Measurements from ENCODE around the gene PADI2.

Gene PADI2

GRCh38 chr1:17053685-17054410 is 65.4 kb downstream of the PADI2 start, which contains the start of gene SDHB:
SDHB (minus strand) TSS chr1:17054032; CDS start chr1:17054019, 13 bp downstream.
- DNase-seq (ENCODE audit: low spot score): peak; percentile 97

GRCh38 chr1:17053086-17053684 is 66.1 kb downstream of the PADI2 start:
- no peak for DNase-seq (ENCODE audit: low spot score)

DNA sequence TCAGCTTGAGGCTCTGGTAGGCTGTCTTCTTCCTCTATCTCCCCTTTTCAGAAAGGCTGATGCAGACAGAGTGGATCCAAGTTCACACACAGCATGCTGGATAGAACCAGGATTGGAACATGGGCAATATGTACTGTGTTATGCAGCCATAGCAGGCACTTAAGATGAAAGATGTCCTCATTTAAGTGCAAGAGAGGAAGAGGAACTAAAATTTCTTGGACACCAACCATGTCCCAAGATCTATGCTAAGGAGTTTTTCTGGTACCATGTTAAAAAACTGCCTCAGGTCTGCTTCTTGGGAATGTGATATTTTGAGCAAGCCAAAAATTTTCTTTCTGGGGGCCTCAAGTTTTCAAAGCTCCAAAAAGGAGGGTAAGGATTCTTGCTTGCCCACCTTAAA is 66.6 kb downstream of the PADI2 start:
- no peak for DNase-seq (ENCODE audit: low spot score)

GRCh38 chr1:17052038-17052437 is 67.2 kb downstream of the PADI2 start:
- DNase-seq (ENCODE audit: low spot score): no peak

GRCh38 chr1:17047924-17048323 is 71.3 kb downstream of the PADI2 start:
- no peak for DNase-seq (ENCODE audit: low spot score)

GRCh38 chr1:17046334-17046657 is 73.0 kb downstream of the PADI2 start:
- no peak for DNase-seq (ENCODE audit: low spot score)

DNA sequence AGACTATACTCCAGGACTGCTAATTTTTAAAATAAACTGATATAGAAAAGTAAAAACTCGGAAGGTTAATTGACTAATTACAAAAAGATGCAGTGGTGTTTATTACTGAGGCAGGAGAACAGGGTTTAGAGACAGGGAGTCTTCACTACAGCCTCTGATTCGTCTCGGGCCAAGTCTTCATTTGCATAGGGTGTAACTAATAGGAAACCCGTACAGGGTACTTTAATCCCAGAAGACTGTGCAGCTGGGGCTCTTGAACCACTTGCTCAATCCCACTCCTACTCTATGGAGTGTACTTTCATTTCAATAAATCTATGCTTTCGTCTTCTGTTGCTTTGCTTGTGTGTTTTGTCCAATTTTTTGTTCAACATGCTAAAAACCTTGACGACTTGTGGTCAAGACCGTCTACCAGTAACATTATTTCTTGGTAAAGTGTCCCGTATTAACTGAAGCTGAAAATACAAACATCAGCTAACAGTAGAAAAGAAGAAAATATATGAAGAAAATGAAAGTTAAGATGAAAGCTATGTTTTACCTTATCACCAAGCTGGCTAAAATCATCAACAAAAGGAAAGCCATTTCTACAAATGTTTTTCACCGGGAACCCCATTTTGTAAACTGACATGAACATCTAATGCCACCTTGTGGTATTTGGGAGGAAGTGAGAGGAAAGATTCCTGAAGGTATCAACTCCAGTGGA is 73.5 kb downstream of the PADI2 start:
- DNase-seq (ENCODE audit: low spot score): peak; percentile 46

GRCh38 chr1:17045150-17045549 is 74.1 kb downstream of the PADI2 start:
- no peak for DNase-seq (ENCODE audit: low spot score)

DNA sequence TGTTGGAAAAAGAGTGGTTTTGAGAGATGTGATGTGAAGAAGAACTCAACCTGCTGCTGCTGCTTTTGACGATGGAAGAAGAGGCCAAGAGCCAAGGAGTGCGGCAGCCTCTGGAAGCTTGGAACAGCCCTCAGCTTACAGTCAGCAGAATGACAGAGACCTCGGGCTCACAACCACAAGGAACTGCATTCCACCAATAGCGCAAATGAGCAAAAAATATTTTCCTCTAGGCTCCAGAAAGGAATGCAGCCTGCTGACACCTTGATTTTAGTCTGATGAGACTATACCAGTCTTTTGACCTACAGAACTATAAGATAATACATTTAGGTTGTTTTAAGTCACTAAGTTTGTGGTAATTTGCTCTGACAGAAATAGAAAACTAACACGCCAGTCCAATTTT is 75.6 kb downstream of the PADI2 start:
- no peak for DNase-seq (ENCODE audit: low spot score)

- DNase-seq (ENCODE audit: low spot score): no peak
These were observed 79.1 kb downstream of the PADI2 start for GRCh38 chr1:17040135-17040534.

DNA sequence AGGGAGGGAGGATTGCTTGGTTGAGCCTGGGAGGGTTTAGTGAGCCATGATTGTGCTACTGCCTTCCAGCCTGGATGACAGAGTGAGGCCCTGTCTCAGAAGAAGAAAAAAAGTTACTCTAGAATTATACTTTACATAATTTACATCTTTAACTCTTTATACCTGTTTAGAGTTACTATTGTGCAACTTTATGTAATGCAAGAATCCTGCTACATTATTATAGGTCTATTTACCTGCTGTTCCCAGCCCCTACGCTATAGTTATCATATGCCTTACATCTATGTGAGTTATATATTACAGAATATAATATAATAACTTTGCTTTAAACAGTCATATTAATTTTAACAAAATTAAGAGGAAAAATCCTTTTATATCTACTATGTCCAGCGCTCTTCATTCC is 79.7 kb downstream of the PADI2 start:
- no peak for DNase-seq (ENCODE audit: low spot score)

DNA sequence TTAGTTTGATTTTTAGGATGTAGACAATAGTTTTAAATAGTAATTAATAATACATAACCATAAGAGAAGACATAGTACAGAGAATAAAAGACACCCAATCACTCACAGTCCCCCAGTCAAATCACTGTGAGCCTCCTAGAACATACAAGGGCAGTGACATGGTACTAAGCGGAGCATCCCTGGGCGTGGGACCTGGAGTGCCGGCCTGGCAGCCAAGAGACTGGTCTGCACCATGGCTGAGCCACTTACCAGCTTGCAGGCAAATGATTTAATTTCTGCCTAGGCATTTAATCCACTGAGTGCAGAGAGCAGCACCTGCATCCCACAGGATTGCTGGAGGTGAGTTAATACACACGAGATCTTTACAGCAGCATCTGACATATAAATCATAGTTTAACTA is 85.8 kb downstream of the PADI2 start:
- no peak for DNase-seq (ENCODE audit: low spot score)

DNA sequence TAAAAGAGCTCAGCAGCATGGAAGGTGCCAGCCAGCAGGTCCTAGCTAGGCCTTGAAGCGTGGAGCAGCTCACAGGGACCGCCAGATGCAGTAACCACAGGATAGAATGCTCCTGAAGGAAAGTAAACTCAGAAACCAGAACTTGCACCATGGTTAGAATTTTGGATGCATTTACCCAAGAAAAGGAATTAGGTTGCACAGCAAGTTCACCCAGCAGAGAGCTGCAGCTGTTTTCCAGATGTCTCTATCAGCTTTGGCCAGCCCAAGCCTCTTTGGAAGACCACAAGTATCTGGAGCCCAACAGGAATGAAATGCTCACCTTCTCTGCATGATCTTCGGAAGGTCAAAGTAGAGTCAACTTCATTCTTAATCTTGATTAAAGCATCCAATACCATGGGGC is 86.5 kb downstream of the PADI2 start:
- no peak for DNase-seq (ENCODE audit: low spot score)

DNA sequence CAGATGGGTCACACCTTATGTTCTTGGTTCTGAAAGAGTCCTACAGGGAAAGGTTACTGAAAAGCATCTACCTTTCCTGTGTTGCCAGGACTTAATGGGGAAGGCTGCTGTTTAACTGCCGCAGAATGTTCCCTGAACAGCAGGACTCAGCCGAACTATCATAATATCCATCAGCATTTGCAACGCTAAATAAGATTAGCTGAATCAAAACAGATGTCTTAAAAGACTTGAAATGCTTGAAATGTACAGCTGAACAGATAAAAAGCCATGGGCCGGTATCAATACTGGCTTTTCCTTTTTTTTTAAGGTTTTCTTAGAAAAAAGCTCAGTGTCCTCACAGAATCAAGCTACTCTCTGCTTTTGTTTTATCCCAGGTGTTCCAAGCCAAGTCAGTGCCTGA is 87.8 kb downstream of the PADI2 start:
- no peak for DNase-seq (ENCODE audit: low spot score)

- no peak for DNase-seq (ENCODE audit: low spot score)
These were observed 89.0 kb downstream of the PADI2 start for GRCh38 chr1:17030206-17030605.

DNA sequence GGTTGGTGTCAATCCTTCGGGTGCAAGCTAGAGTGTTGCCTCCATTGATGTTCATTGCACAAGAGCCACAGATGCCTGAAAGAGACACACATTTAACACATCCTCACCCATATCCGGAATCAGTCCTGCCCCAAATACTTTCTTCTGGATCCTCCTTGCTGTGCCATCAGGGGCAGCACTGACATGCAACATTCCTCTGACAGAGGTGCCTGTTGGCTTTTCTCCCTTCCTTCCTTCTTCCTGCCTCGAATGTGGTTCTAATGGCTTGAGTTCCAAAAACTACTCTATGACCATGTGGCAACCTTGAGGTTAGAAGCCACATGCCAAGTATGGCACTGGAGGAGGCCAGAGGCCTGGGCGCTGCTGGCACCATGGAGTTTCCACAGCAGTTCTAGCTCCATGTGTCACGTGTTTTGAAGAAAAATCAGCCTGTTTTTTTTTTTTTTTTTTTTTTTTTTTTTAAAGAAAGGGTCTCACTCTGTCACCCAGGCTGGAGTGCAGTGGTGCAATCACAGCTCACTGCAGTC is 90.5 kb downstream of the PADI2 start:
- DNase-seq (ENCODE audit: low spot score): no peak

- no peak for DNase-seq (ENCODE audit: low spot score)
These were observed 91.4 kb downstream of the PADI2 start for GRCh38 chr1:17027900-17028299.

DNA sequence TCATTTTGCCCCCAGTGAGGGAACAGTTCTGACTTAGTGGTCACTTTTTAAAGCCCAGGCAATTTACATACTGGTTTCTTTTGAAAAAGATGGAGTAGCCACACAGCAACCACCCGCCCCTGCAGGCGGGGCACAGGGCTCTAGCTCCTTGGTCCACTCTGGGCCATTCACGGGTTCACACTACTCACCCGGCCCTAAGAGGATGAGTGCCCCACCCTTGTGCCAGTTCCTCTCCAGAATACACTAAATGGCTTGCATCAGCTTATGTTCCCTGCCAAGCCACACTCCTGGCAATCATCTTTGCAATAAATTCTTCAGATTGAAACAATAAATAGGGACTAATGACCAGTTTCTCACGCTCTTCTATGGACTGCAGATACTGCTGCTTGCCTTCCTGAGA is 91.8 kb downstream of the PADI2 start:
- DNase-seq (ENCODE audit: low spot score): no peak

DNA sequence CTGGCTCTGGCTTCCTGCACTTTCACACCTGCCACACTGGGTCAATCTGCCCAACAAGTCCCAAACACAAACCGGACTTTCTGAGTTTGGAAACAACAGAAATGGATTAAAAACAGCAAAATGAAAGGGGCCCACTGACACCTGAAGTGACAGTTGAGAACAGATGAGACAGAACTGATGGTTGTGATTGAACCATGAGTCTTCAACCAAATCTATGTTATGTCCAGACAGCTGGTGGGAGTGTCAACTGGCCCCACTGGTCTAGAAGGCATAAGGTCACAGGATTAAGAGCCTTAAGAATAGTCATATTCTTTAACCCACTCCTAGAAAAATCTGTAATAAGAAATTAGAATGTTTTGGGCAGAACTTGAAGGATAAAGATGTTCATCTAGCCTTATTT is 94.5 kb downstream of the PADI2 start:
- no peak for DNase-seq (ENCODE audit: low spot score)

- DNase-seq (ENCODE audit: low spot score): no peak
These were observed 95.7 kb downstream of the PADI2 start for GRCh38 chr1:17023573-17023972.

GRCh38 chr1:17023102-17023501 is 96.1 kb downstream of the PADI2 start:
- DNase-seq (ENCODE audit: low spot score): no peak

DNA sequence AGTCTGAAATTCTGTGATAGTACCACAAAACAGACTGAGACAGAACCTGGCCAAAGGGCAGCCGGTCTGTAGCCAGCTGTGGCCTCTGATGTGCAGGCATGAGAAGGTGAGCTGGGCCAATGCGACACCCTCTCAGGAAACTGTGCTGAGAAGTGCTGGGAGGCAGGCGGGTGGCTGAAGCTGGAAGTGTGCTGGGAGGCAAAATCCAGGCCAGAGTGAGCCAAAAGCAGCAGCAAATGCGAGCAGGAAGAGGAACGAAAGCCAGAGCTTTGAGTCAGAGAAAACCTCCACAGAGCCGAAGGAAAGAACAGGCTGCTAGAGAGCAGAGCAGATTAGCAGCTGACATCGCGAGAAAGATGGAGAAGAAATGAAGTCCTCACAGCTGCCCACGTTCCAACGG is 97.4 kb downstream of the PADI2 start:
- no peak for DNase-seq (ENCODE audit: low spot score)

DNA sequence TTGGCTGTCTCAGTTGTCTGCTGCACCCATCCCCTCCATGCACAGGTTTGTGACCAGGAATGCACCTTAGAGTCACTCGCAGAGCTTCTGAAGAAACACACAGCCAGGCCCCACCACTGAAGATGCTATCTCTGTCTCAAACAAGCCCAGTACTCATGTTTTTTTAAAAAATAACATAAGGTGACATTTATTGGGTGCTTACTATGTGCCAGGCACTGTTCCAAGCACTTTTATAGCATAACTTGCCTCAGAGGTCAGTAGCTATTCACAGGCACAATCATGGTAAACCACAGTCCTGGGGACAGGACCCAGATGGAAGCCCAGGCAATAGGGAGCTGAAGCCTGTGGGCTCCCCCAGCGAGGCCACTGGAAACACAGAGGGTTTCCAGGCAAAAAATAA is 98.7 kb downstream of the PADI2 start:
- no peak for DNase-seq (ENCODE audit: low spot score)

Data from LoVo (cell line).